DMS153 treated with DMSO at 0.1 percent for 48 hours (cell line): ENCODE measurements around the gene AP5Z1.
"Not testable (repeated sequence)": the region's sequence is repeated elsewhere in the genome, so short reads cannot be mapped to it uniquely, and the experiment has no call there.

Source experiments
- DNase-seq: peaks from one replicate; lab custom pipeline; 2025; ENCODE audit not compliant: unreplicated experiment; lab: John Stamatoyannopoulos, UW

The AP5Z1 gene

DNA sequence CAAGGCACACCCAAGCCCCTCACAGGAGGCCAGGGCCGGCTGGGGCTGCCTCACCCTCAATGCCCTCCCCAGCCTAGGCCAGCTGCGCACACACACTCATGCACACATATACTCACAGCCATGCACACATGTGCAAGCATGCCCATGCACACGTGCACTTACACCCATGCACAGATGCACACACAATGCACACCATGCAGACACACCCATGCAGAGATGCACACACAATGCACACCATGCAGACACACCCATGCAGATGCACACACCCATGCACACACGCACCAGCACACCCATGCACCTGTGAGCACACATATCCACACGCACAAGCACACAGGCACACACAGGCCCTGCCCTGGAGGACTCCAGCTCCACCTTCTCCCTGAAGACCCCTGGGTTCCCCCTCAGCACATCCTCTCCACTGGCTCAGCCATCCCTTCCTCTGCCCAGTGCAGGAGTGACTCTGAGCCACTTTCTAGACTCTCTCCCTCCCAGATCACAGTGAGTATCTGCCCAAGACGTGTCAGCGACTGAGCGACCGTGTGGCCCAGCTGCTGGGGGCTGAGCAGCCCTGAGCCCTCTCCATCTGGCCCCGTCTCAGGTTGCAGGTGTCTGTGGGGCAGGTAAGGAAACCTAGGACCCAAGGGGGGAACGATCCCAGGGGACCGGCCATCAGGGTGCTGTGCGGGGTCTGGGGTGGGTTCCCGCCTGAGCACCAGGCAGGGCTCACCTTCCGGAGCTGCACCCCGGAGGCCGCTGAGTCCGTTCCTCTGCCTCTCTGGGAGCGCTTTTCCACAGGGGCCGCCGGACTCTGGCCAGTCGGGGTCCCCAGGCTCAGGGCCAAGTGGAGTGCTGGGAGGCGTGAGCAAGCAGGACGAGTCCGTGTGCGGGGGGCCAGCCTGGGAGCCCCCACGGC, 25.8 kb downstream of the AP5Z1 start:
- no peak for DNase-seq

DNA sequence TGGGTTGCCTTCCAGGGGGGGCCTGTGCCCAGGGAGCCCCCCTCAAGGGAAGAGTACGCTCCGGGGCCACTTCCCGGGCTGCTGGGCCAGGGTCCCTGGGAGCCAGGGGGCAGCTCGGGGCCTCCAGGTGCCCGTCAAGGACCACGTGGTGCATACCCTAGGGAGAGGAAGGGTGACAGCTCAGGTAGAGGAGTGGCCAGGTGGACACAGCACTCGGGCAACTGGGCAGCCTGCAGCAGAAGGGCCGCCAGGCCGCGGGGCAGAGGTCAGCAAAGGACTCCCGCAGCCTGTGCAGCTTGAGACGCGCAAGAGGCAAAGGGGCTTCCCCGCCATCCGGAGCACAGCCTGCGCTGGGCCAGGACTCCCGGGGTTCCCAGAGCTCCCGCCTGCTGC, 26.4 kb downstream of the AP5Z1 start:
- DNase-seq = no peak

DNA sequence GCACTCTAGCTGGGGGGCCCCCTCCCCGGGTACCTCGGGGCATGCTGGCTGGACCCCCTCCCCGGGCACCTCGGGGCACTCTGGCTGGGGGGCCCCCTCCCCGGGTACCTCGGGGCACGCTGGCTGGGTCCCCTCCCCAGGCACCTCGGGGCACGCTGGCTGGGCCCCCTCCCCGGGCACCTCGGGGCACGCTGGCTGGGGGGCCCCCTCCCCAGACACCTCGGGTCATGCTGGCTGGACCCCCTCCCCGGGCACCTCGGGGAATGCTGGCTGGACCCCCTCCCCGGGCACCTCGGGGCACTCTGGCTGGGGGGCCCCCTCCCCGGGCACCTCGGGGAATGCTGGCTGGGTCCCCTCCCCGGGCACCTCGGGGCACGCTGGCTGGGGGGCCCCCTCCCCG, 27.2 kb downstream of the AP5Z1 start:
- not testable (repeated sequence) for DNase-seq

DNA sequence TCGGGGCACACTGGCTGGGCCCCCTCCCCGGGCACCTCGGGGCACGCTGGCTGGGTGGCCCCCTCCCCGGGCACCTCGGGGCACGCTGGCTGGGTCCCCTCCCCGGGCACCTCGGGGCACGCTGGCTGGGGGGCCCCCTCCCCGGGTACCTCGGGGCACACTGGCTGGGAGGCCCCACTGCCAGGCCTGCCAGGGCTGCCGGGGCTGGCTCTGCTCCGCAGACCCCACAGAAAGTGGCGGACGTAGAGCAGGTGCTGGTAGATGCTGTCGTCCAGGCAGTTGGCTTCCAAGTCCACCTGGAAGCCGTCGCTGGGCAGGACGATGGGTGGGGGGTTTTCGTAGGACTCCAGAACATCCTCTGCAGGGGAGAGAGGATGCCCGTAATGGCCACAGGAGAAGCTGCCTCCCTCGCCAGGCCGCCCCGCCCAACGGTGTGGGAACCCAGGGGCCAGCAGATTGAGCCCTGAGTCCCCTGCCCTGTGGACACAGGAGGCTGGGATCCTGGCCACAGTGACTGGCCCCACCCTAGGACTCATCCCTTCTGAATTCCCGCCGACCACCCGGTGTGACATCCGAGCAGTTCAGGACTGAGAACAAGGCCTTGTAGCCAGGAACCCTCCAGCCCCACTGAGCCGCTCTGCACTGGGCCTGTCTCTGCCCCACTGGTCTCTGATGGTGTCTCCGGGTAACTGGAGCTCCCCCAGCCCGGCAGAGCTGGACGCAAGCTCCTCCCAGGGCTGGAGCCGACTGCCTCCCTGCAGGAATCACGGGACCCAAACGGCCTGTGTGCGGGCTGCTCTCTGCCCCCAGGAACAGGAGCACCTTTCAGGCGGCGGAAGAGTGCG, 28.2 kb downstream of the AP5Z1 start:
- DNase-seq = no peak

DNA sequence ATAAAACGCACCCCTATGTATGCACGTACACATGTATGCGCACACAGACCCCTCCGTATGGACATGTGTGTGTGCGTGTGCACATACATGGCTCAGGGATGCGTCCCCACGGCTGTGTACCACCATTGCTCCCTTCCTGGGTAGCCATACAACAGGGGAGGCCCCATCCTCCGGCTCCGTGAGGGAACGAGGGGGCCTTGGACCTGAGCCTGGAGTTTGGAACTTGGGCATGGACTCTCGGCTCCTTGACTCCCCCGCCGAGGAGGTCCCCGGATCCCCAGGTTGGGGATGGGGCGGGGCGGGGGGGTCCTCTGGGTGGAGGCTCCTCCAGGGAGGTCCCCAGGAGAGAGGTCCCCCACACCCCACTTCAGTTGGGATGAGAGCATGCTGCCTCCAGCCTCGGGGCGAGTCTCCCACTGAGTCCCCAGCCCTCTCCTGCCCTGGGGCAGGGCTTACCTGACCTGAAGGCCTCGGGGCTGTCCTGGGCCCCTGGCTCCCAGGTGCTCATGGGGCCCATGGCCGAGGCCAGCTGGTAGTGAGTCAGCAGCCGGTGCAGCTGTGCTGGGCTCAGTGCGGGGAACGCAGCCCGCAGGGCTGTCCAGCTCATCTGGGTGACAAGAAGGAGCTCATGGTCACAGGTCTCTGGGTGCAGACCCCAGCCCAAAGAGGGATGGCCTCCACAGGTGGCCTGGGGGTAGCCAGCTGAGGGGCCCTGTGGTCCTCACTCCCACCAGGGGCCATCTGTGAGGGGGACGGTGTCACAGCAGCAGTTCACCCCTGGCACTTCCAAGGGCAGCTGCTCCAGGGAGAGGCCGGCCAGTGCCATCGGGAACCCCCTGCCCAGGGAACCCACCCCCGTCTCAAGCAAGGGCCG, 29.9 kb downstream of the AP5Z1 start:
- no peak for DNase-seq

DNA sequence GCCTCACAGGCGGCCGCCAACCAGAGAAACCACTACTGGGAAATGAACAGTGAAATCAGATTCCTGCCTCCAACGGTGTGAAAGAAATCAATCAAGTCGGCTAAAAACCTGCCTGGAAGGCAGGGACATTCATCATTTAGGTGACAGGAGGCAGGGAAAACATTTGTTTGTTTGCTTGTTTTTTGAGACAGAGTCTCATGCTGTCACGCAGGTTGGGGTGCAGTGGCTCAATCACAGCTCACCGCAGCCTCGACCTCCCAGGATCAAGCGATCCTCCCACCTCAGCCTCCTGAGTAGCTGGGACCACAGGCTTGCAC, 30.5 kb downstream of the AP5Z1 start:
- DNase-seq = no peak

DNA sequence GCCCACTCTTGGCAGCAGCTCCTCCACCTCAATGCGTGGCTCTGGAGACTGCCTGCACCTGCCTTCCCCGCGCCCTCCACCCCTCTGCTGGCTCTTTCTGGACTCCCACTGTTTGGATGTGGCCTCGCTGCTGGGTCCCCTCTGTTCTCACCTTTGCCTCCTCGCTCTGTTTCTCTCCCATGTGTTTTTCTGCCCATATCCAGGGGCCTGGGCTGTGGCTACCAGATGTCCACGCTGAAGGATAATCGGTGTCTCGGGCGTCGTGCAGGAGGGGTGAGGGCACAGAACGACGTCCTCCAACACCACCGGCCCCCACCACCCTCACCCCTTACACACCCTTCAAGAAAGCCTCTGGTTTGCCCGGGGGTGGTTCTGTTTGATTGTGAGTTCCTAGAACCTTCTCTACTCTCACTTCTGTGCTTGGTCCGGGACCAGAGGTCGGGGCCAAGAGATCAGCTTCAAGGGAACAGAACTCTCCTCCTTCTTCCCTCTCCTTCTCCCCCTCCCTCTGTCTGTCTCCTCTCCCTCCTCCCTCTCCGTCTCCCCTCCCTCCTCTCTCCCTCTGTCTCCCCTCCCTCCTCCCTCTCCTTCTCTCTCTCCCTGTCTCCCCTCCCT, 31.7 kb downstream of the AP5Z1 start:
- DNase-seq = no peak

DNA sequence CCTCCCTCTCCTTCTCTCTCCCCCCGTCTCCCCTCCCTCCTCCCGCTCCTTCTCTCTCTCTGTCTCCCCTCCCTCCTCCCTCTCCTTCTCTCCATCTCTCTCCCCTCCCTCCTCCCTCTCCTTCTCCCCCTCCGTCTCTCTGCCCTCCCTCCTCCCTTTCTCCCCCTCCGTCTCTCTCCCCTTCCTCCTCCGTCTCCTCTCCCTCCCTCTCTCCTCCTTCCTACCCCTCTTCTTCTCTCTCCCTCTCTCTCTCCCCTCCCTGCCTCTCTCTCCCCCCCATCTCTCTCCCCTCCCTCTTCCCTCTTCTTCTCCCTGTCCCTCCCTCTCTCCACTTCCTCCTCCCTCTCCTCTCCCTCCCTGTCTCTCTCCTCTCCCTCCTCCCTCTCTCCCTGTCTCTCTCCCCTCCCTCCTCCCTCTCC, 32.2 kb downstream of the AP5Z1 start:
- DNase-seq = no peak

DNA sequence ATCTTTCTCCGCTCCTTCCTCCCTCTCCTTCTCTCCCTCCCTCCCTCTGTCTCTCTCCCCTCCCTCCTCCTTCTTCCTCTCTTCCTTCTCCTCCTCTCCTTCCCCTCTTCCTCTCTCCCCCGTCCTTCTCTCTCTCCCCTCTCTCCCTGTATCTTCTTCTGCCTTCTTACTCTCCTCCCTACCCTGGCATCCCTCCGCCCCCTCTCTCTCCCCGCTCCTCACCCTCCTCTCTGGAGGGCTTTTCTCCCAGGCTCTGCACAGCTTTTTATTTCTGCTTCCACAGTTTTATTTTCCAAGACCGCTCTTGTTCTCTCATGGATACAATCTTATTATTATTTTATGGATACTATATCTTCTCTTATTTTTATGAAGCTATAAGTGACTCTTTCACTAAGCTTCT, 32.6 kb downstream of the AP5Z1 start:
- no peak for DNase-seq

DNA sequence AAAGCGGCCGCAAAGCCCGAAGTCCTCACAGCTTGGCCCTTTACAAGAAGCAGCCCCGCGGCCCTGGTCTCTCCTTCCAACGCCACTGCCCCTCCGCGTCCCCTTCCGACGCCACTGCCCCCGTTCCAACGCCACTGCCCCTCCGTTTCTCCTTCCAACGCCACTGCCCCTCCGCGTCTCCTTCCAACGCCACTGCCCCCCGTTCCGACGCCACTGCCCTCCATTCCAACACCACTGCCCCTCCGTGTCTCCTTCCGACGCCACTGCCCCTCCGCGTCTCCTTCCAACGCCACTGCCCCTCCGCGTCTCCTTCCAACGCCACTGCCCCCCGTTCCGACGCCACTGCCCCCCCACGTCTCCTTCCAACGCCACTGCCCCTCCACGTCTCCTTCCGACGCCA, 33.1 kb downstream of the AP5Z1 start:
- DNase-seq = no peak

DNA sequence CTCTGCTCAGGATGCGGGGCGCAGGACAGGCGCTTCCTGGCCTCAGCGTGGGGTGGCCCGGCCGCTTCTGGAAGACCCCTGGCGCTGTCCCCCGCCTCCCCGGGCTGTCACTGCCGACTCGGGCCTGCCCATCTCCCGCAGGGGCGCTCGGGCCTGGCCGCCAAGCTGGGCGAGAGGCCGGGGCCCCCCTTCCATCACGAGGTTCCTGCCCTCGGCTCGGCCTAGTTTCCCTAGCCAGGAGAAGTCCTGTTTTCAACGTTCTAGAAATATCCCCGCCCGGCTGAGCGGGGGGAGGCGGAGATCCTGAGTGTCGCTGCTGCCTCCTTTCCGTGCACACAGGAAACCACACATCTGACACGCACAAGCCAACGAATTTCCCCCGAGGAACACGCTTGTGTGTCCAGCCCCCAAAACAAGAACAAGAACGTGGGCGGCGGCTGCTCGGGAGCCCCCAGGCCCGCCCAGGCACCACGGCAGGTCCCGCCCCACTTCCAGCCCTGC, 33.7 kb downstream of the AP5Z1 start:
- DNase-seq = no peak

DNA sequence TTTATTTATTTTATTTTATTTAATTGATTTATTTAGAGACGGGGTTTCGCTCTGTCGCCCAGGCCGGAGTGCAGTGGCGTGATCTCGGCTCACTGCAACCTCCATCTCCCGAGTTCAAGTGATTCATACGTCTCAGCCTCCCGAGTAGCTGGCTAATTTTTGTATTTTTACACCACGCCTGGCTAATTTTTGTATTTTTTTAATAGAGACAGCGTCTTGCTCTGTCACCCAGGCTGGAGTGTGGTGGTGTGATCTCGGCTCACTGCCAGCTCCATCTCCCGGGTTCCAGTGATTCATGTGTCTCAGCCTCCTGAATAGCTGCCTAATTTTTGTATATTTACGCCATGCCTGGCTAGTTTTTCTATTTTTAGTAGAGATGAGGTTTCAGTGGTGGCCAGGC, 34.2 kb downstream of the AP5Z1 start:
- no peak for DNase-seq

DNA sequence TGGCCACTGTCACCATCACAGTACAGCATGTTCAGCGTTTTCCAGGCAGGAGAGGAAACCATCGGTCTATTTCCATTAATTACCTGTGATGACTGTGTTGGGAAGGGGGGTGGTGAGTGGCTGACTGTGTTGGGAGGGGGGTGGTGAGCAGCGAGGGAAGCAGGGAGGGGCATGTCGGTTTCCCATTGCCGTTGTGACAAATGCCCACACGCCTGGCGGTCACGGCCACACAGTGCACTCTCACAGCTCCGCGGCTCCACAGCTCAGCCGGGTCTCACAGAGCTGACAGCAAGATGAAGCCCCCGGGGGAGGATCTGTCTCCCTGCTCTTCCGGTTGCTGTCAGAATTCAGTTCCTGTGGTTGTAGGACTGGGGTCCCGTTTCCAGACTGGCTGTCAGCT, 39.0 kb downstream of the AP5Z1 start:
- DNase-seq = no peak

DNA sequence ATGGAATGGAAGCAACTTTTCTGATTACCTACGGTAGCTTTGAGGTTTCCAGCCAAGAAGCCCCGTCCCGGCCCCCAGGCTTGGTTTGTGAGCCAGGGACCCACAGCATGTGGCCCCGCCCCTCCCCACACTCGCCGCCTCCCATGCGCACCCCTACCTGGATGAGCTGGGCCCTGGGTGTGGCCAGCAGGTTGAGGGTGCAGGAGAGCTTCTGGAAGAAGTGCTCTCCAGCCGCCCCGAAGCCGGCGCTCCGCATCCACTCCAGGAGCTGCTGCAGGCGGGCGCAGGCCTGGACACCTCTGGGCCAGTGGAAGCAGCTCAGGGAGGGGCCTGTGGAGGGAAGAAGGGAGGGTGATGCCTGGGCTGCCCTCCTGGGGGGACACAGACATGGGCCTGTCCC, 39.7 kb downstream of the AP5Z1 start:
- no peak for DNase-seq

DNA sequence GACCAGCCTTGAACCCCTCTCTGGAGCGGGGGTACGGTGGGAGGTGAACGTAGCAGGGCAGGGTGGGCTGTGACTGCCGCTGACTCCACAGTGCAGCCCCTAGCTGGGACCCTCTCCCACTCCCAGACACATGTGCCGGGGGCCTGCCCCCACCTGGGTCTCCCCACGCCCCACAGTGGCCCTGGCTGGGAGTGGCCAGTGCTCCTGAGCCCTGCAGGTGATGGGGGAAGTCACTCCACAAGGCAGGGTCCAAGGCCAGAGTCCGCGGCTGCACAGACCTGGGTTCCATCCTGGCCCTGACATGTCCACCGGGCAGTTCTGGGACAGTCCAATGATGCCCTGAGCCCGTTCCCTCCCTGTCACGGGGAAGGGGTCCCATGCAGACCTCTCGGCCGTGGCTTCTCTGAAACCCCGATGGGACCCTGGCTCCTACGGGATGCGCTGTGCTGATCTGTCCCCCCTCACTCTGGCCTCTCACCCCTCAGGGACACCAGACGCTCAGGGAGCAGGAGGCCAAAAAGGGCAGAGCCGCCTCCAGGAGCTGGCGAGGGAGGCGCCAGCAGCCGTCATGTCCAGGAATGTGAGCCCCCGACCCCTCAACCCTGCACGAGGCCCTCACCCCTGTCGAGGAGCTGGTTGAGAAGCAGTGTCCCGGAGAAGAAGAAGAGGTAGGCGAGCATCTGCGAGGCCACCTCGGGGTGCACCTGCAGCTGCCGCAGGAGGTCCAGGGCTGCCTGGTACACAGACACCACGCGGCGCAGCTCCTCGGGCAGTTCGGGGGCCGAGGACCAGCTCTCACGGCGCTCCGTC, 40.4 kb downstream of the AP5Z1 start:
- DNase-seq = no peak

DNA sequence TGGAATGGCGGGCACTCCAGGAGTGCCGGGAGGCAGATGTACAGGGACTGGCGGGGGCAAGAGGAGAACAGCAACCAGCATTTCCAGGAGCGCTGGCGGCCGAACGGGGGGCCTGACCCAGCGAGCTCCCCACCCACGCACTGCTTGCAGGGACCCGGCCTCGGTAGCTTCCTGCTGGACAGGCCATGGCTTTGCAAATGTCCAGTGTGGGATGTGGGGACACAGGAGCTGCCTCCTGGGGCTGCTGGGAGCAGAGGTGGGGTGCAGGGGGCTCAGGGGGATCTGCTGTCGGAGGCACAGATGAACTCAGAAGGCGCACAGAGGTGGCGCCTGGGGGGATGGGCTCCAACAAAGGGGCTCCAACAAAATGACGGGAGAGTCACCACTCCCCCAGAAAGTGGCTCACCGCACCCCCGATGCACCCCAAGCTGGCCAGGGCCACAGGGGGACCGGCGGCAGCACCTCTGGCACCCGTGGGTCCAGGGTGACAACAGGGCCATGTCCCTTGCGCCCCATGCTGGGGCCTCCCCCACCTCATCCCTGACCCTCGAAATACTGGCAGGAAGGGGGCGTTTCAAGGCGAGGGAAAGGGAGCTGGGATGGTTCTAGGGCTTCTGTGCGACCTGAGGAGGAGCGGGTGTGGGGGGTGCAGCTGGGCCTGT, 41.1 kb downstream of the AP5Z1 start:
- DNase-seq = no peak

DNA sequence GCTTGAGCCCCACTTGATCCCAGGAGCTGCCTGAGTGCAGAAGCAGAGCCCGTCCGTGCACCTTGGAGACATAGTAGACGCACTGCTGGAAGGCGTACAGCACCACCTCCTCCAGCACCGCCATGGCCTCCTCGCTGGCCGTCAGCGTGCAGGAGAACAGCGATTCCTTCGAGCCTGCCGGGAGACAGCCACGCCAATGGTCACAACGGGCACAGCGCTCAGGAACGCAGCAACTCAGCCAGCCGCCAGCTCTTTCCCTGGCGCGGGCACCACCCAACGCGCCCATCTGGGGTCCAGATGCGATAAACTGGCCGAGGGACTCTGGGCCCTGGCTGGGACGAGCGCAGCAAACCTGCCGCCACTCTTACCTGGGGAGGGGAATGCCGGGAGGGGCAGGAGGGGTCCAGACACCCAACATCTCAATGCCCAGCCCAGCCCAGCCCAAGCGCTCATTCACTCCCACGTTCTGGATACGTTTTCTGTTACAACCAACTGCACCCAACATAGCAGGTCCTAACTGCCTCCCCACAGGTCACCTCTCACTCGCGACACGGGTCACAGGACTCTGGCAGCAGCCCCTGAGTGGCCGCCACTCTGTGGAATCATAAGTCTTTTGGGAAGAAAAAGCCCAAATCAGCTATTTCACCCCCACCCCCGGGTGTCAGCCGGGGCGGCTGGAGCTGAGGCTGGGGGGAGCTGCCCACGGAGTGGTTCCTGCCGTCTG, 41.9 kb downstream of the AP5Z1 start:
- no peak for DNase-seq

DNA sequence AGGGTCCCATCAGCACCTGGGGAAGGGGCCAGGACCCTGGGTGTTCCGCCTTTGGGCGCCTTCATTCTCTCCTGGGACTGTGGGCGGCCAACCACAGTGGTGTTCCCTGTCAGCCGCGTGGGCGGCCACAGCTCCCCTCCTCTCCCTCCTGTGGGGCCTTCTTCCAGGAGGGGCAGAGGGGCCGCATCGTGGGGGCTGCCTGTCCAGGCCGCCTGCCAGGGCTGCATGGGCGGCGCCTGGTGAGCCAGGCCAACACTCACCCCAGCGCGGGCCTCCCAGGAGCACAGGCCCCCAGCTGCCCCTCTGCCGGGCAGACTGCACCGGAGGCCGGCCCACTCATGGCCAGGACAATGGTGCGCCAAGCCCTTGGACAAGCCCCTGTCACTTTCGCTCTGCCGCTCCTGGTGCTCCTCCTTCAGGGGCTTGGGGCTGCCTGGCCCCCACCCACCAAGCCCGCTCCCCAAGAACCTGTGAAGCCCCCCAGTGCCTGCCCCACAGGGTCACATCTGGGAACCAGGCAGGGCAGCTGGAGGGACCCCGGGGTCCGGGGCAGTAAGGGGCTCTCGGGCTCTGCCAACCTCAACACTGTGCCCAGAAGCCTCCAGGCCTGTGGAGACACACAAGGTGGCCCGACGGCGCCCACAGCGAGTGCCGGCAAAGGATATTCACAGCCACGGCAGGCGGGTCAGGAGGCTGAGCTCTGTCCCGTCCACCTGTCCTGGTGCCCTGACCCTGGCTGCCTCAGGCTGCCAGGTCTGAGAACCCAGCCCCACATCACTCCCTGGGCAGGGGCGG, 42.8 kb downstream of the AP5Z1 start:
- DNase-seq = no peak
